Liver (tissue), 9 donors: ENCODE measurements around the gene FRS3. TPM values are rescaled to one million over a fixed set of nuclear protein-coding genes. Genes with fewer than 3 reads are reported as not detected.

Source experiments
- DNase-seq: peaks from one replicate; pipeline ENCODE4 v3.0.0-alpha.2; 2017; ENCODE audit warnings: low spot score
- H3K27ac ChIP-seq, 2 donors: one replicate each; pipeline ENCODE4 v1.7.0; 2013; ENCODE audit warnings: inconsistent platforms in 2 of 2, low read length in 2 of 2, control low read depth in 1 of 2, low read depth in 1 of 2, mild to moderate bottlenecking in 1 of 2
- H3K27me3 ChIP-seq, 4 donors: one replicate each; pipeline versions ENCODE4 v1.6.1 to v1.7.0; 2013; ENCODE audit warnings: low read length in 3 of 4, inconsistent platforms in 1 of 4, mild to moderate bottlenecking in 1 of 4, moderate library complexity in 1 of 4; ENCODE audit not compliant: control insufficient read depth in 4 of 4, insufficient read depth in 4 of 4
- H3K36me3 ChIP-seq, 4 donors: one replicate each; pipeline versions ENCODE4 v1.6.1 to v1.7.0; 2013; ENCODE audit warnings: low read length in 3 of 4, mild to moderate bottlenecking in 3 of 4, low read depth in 1 of 4, moderate library complexity in 1 of 4; ENCODE audit not compliant: control insufficient read depth in 4 of 4, insufficient read depth in 3 of 4
- H3K4me1 ChIP-seq, 4 donors: one replicate each; pipeline versions ENCODE4 v1.6.1 to v1.7.0; 2013; ENCODE audit warnings: low read length in 3 of 4, mild to moderate bottlenecking in 3 of 4, moderate library complexity in 1 of 4; ENCODE audit not compliant: control insufficient read depth in 4 of 4, insufficient read depth in 4 of 4
- H3K4me3 ChIP-seq, 3 donors: one replicate each; pipeline versions ENCODE4 v1.6.1 to v1.7.0; 2013; ENCODE audit warnings: low read length in 3 of 3, control low read depth in 1 of 3, low read depth in 1 of 3, mild to moderate bottlenecking in 1 of 3
- H3K9ac ChIP-seq, 2 donors: one replicate each; pipeline ENCODE4 v1.7.0; 2013; ENCODE audit warnings: low read length in 2 of 2, mild to moderate bottlenecking in 2 of 2, moderate library complexity in 2 of 2, control low read depth in 1 of 2, low read depth in 1 of 2
- H3K9me3 ChIP-seq, 4 donors: one replicate each; pipeline versions ENCODE4 v1.6.1 to v1.7.0; 2013; ENCODE audit warnings: low read length in 3 of 4; ENCODE audit not compliant: control insufficient read depth in 4 of 4
- ATF3 ChIP-seq: IDR thresholded peaks from 2 replicates; pipeline ENCODE4 v1.6.1; 2016; ENCODE audit warnings: antibody characterized with exemption
- CTCF ChIP-seq: fragments of 150-350 bp; IDR thresholded peaks from 2 replicates; pipeline ENCODE4 v1.5.1; 2017; ENCODE audit warnings: improper control_type of control experiment, low read depth, low read length; ENCODE audit not compliant: missing input control
- EGR1 ChIP-seq, 2 donors: IDR thresholded peaks; 2 replicates each; pipeline ENCODE4 v1.6.1; 2016 to 2018; ENCODE audit warnings: antibody characterized with exemption in 2 of 2, low read depth in 2 of 2
- FOXA1 ChIP-seq: IDR thresholded peaks from 2 replicates; pipeline ENCODE4 v1.6.1; 2016; ENCODE audit warnings: antibody characterized with exemption
- FOXA2 ChIP-seq: IDR thresholded peaks from 2 replicates; pipeline ENCODE4 v1.6.1; 2016; ENCODE audit warnings: antibody characterized with exemption
- HNF4G ChIP-seq: IDR thresholded peaks from 2 replicates; pipeline ENCODE4 v1.6.1; 2016; ENCODE audit warnings: antibody characterized with exemption
- MAX ChIP-seq: IDR thresholded peaks from 2 replicates; pipeline ENCODE4 v1.6.1; 2016; ENCODE audit warnings: antibody characterized with exemption
- NR2F2 ChIP-seq: IDR thresholded peaks from 2 replicates; pipeline ENCODE4 v1.6.1; 2016; ENCODE audit warnings: antibody characterized with exemption
- RAD21 ChIP-seq, 2 donors: IDR thresholded peaks; 2 replicates each; pipeline ENCODE4 v1.6.1; 2016; ENCODE audit warnings: antibody characterized with exemption in 2 of 2, mild to moderate bottlenecking in 2 of 2
- REST ChIP-seq: IDR thresholded peaks from 2 replicates; pipeline ENCODE4 v1.6.1; 2016; ENCODE audit warnings: antibody characterized with exemption, mild to moderate bottlenecking
- SP1 ChIP-seq: IDR thresholded peaks from 2 replicates; pipeline ENCODE4 v1.6.1; 2018; ENCODE audit warnings: antibody characterized with exemption, mild to moderate bottlenecking
- TAF1 ChIP-seq: conservative IDR thresholded peaks from 2 replicates; pipeline ENCODE4 v1.6.1; 2016; ENCODE audit warnings: antibody characterized with exemption, mild to moderate bottlenecking
- YY1 ChIP-seq: IDR thresholded peaks from 2 replicates; pipeline ENCODE4 v1.6.1; 2016; ENCODE audit warnings: antibody characterized with exemption, mild to moderate bottlenecking
- ZBTB33 ChIP-seq: IDR thresholded peaks from 2 replicates; pipeline ENCODE4 v1.6.1; 2016; ENCODE audit warnings: antibody characterized with exemption
- WGBS: extraction: QIAGEN DNeasy Blood & Tissue Kit; methylation state at CpG from one replicate; pipeline ENCODE4 v1.1.7; 2013; 5-methylcytosine and 5-hydroxymethylcytosine counted together
- polyA plus RNA-seq, 2 donors: library from polyadenylated mRNA; stranded (reverse) in 1 of 2; unstranded in 1 of 2; fragments of 200-250 nt in 1 of 2; fragments of >200 nt in 1 of 2; fragmentation: Nextera tagmentation in 1 of 2; extraction: Ambion mirVana in 1 of 2; gene quantifications; one replicate each; pipeline versions ENCODE4 v1.2.1 to v1.2.3, GENCODE V29; 2013 to 2015
- total RNA-seq, 2 donors: library from RNA; depleted of rRNA; stranded (reverse); fragments of >200 nt; gene quantifications; one replicate each; pipeline ENCODE4 v1.2.3, GENCODE V29; 2014
- donor health status: healthy.
- donor health status: healthy.
- donor health status: healthy.
- donor health status: healthy.
- donor health status: healthy.

The FRS3 gene
- total and polyA plus RNA-seq, 4 donors = 0.42 to 1.6 (median 1.3) TPM

GRCh38 chr6:41784581-41785171, 5.0 kb upstream of the FRS3 start:
- H3K9me3 ChIP-seq = no peaks in the 10 kb centered on the region
- no peaks in the 10 kb centered on the region for H3K27me3 ChIP-seq
- TF ChIP-seq MAX = no peak
- no peak for TF ChIP-seq EGR1 (IDR thresholded peaks at IDR 0.05; ENCODE audit: low read depth in 2 of 2)
- TF ChIP-seq ATF3 = no peak
- no peak for TF ChIP-seq REST
- TF ChIP-seq HNF4G = no peak
- TF ChIP-seq FOXA1 = no peak
- TF ChIP-seq NR2F2 = no peak
- no peak for TF ChIP-seq YY1
- no peak for TF ChIP-seq ZBTB33
- no peak for TF ChIP-seq CTCF
- no peak for TF ChIP-seq FOXA2
- TF ChIP-seq TAF1 = no peak
- TF ChIP-seq SP1 = no peak
- H3K4me3 ChIP-seq = no peak overlapping the region
- no peak overlapping the region for H3K27ac ChIP-seq
- DNase-seq = no peak
- peaks cover 9 to 35% (median 25%) of the 10 kb centered on the region in 4 donors for H3K4me1 ChIP-seq
- peaks cover 0 to 5% (median 4%) of the 10 kb centered on the region in 4 donors for H3K36me3 ChIP-seq
- H3K9ac ChIP-seq = no peak overlapping the region
- 81% methylated on average over 5 of the region's 5 CpGs for WGBS

GRCh38 chr6:41783106-41783780, 3.5 kb upstream of the FRS3 start:
- Histone ChIP-seq H3K27ac (no peak overlapping the region), H3K36me3 (no peaks in the 10 kb centered on the region), H3K9ac (no peak overlapping the region), H3K9me3 (no peaks in the 10 kb centered on the region), H3K4me3 (no peak overlapping the region), H3K4me1 (peaks cover 6 to 33% (median 24%) of the 10 kb centered on the region in 4 donors), H3K27me3 (no peaks in the 10 kb centered on the region)
- TF ChIP-seq FOXA1 = no peak
- TF ChIP-seq REST = no peak
- no peak for TF ChIP-seq YY1
- TF ChIP-seq SP1 = no peak
- TF ChIP-seq NR2F2 = no peak
- TF ChIP-seq RAD21 (IDR thresholded peaks at IDR 0.05) = no peak
- WGBS = 85% methylated on average over 6 of the region's 6 CpGs
- DNase-seq = no peak
